Activated CD8-positive, alpha-beta T cell treated with anti-CD3 and anti-CD28 coated beads, Interleukin-2, amount 10 ng/mL, durations not matched to agents 7 days and 5 days (primary cell): Measurements from ENCODE around the gene NFIA. TPM values are rescaled to one million over a fixed set of nuclear protein-coding genes. Genes with fewer than 3 reads are reported as not detected.

Experiments
- ATAC-seq: fragments of 150-1000 bp; cut with Tn5 transposase; one replicate; pipeline ENCODE4 v1.10.0; 2021; ENCODE audit warnings: moderate library complexity
- CTCF ChIA-PET: fragments of 350-600 bp; sonication (Branson Sonifier 250); formaldehyde crosslinking; loops from one replicate; lab custom pipeline; 2021; ENCODE audit warnings: antibody characterized with exemption; lab: Charles Lee
- POLR2A ChIA-PET: fragments of 350-600 bp; sonication (Branson Sonifier 250); formaldehyde crosslinking; loops from one replicate; lab custom pipeline; 2021; ENCODE audit warnings: antibody characterized with exemption; lab: Charles Lee
- DNase-seq: peaks from one replicate; pipeline ENCODE4 v3.0.0-alpha.2; 2020
- H3K27ac Mint-ChIP-seq: one replicate; pipeline ENCODE4 v1.8.0; 2021; ENCODE audit warnings: mild to moderate bottlenecking, mixed read lengths
- H3K27me3 Mint-ChIP-seq: one replicate; pipeline ENCODE4 v1.8.0; 2021; ENCODE audit warnings: low read depth, mixed read lengths
- H3K36me3 Mint-ChIP-seq: one replicate; pipeline ENCODE4 v1.8.0; 2021; ENCODE audit warnings: low read depth, mixed read lengths
- H3K4me1 Mint-ChIP-seq: one replicate; pipeline ENCODE4 v1.8.0; 2021; ENCODE audit warnings: low read depth, mixed read lengths
- H3K4me3 Mint-ChIP-seq: one replicate; pipeline ENCODE4 v1.8.0; 2021; ENCODE audit warnings: mild to moderate bottlenecking, mixed read lengths
- H3K9me3 Mint-ChIP-seq: one replicate; pipeline ENCODE4 v1.8.0; 2022; ENCODE audit warnings: mixed read lengths; ENCODE audit not compliant: insufficient read depth
- total RNA-seq, 2 experiments: library from RNA; stranded (reverse); gene quantifications; one replicate each; pipeline ENCODE4 v1.2.3, GENCODE V29; 2021

The NFIA gene
- total RNA-seq, 2 experiments from 2014 or later, result 0.66 to 0.78 TPM

- no peak overlapping the region for H3K4me3 Mint-ChIP-seq
- ChIA-PET POLR2A (no interaction called here), CTCF (no interaction called here)
- H3K27me3 Mint-ChIP-seq, result no peaks in the 10 kb centered on the region
- H3K36me3 Mint-ChIP-seq, result no peaks in the 10 kb centered on the region
- no peak overlapping the region for H3K27ac Mint-ChIP-seq
- H3K9me3 Mint-ChIP-seq, result no peaks in the 10 kb centered on the region
- no peak for ATAC-seq
- peaks cover 3% of the 10 kb centered on the region for H3K4me1 Mint-ChIP-seq
- DNase-seq, result no peak
Observed at GRCh38 chr1:61138305-61138704, 55.9 kb downstream of the NFIA start.

DNA sequence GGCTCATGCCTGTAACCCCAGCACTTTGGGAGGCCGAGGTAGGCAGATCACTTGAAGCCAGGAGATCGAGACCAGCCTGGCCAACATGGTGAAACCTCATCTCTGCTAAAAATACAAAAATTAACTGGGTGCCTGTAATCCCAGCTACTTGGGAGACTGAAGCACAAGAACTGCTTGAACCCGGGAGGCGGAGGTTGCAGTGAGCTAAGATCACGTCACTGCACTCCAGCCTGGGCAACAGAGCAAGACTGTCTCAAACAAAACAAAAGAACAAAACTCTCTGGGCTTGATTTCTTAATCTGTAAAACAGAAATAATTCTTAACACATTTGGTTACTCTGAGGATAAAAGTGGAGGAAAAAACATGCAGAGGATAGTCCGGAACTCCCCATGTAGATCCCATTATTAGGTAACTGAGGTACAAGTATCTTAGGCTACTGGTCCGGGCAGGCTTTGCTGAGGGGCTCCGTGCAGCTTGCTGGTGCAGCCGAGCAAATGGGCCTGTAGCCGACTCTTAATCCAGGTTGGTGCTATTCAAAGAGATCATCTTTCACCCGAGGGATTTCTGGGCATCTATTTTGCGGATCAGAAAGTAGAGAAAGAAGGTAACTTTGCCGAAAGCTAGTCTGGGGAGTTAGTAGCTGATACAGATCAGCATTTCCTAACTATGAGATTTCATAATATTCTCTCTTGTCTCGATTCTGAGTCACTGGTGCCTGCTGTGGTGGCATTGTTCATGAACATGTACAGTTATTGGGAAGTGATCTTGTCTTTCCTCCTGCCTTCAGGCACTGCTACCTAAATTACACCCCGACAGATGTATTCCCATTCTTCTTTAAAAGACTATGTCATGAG, 56.8 kb downstream of the NFIA start:
- H3K27ac Mint-ChIP-seq, result no peak overlapping the region
- CTCF ChIA-PET, result no interaction called here
- DNase-seq, result no peak

DNA sequence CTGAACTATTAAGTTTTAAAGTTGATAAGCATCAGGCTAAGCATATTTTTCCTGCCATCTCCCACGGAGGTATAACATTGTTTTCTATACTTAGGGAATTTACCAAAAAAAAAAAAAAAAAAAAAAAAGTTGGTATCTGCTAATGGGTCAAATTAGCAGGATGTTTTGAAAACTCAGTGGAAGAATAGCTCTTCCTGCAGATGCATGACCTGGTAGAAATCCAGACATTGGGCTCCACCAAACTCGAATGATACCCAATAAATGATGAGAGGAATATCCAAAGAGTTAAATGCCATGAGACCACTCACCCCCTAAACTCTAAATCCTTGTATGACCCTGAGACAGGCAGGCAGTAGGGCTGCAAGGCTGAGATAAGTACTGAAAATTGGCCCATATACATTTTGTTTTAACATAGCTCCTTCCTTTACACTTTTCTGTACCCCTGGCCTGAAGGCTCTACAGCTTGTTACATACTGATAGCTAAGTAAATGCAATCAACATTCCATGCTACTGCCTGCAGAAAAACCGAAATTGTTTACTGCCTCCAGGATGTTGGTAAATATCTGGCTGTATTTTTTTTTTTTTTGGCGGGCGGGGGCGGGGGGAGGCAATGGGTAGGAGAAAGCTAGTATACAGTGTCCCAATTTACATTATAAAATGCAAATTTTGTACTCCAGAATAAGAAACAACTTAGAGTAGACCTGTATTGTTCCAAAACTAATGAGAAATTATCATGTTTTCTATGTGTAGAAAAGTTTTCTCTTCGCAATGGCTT, 57.6 kb downstream of the NFIA start:
- POLR2A ChIA-PET, result no interaction called here
- Mint-ChIP-seq H3K9me3 (no peaks in the 10 kb centered on the region), H3K4me3 (no peak overlapping the region), H3K27ac (no peak overlapping the region), H3K36me3 (no peaks in the 10 kb centered on the region), H3K4me1 (peaks cover 3% of the 10 kb centered on the region), H3K27me3 (no peaks in the 10 kb centered on the region)
- DNase-seq (no peak), ATAC-seq (no peak)
- CTCF ChIA-PET, result no interaction called here

More for the DNA sequence above, 56.8 kb downstream of the NFIA start:
- H3K4me1 Mint-ChIP-seq, result peaks cover 3% of the 10 kb centered on the region
- no peak overlapping the region for H3K4me3 Mint-ChIP-seq
- H3K9me3 Mint-ChIP-seq, result no peaks in the 10 kb centered on the region
- no peaks in the 10 kb centered on the region for H3K27me3 Mint-ChIP-seq
- POLR2A ChIA-PET, result no interaction called here
- no peaks in the 10 kb centered on the region for H3K36me3 Mint-ChIP-seq
- ATAC-seq, result no peak

GRCh38 chr1:61140778-61141177, 58.4 kb downstream of the NFIA start:
- Mint-ChIP-seq H3K36me3 (no peaks in the 10 kb centered on the region), H3K27me3 (peaks cover 4% of the 10 kb centered on the region), H3K4me3 (no peak overlapping the region), H3K27ac (no peak overlapping the region), H3K9me3 (no peaks in the 10 kb centered on the region), H3K4me1 (peaks cover 3% of the 10 kb centered on the region)
- ChIA-PET CTCF (interaction anchor here (0.9 kb wide), 1 partner anchor 91 kb away, joined by 4 read pairs; no protein-coding TSS in a partner anchor), POLR2A (no interaction called here)
- DNase-seq, result no peak
- no peak for ATAC-seq

DNA sequence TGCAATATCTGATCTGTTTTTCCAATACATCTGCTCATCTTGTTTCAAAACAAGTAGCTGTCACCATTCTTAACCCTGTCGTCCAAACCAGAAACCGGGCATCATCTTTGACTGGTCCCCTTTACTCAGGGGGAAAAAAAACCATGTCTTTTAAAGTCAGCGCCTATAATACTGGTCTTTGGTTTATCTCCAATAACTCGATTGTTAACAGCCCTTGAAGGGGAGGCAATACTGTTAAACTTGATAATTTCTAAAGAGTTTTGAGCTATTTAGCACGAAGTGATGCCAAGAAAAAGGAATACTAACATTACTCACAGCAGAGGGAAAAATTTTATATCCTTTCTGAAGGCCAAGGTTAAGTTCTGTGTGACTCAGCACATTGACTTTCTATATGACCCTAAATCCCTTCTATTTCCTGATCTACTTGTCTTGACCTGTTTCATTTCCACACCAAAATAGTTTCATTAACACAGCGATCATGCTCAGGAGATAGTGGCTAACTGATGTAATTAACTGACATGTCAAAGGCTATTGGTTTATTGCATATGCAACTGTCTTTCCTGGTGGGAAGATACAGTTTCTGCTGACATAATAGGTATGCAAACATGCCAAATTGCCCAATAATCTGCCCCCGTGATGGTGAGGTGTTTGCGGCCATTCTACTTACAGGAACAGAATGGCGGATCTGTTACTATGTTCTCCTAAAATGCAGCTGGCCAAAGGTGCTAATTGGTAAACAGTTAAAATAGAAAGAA, 59.1 kb downstream of the NFIA start:
- Mint-ChIP-seq H3K36me3 (no peaks in the 10 kb centered on the region), H3K9me3 (no peaks in the 10 kb centered on the region), H3K4me1 (peaks cover 3% of the 10 kb centered on the region), H3K27me3 (peaks cover 5% of the 10 kb centered on the region), H3K27ac (no peak overlapping the region), H3K4me3 (no peak overlapping the region)
- no peak for DNase-seq
- ChIA-PET POLR2A (no interaction called here), CTCF (interaction anchor here (0.9 kb wide), 1 partner anchor 92 kb away, joined by 4 read pairs; no protein-coding TSS in a partner anchor)
- no peak for ATAC-seq

- ChIA-PET POLR2A (no interaction called here), CTCF (no interaction called here)
- Mint-ChIP-seq H3K27ac (no peak overlapping the region), H3K9me3 (no peaks in the 10 kb centered on the region), H3K4me3 (no peak overlapping the region), H3K36me3 (no peaks in the 10 kb centered on the region), H3K27me3 (peaks cover 5% of the 10 kb centered on the region), H3K4me1 (peaks cover 3% of the 10 kb centered on the region)
- no peak for DNase-seq
- ATAC-seq, result no peak
Observed at GRCh38 chr1:61142043-61142440, 59.7 kb downstream of the NFIA start.

DNA sequence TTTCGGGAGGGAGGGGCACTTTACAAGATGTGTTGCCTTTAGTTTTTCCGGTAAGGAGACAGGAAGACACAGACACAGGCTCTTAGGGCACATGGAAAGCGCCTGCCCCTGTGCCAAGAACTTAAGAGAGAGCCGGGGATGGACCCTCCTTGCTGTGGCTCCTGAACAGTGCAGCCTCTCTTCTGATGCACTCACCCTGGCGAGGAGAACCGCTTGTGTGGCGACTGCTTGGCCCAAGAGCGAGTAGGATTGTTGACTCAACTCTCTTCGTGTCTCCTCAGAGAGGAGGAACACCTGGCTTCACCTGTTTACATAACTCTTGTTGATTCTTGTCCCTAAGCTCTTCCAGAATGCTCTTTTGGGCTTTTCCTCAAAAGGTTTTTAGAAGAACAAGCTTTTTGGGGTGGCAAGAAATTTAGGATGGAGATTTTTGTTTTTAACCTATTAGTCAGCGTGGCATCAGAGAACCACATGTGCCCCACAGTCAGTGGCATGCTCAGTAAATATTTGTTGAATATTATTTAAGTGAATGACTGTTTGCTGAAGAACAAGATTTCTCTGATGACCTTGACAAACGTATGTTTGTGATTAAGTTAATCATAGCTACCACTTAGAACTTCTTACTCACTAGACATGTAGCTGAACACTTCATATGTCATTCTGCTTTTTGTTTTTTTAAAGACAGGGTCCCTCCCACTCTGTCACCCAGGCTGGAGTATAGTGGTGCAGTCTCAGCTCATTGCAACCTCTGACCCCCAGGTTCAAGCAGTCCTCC, 60.6 kb downstream of the NFIA start:
- Mint-ChIP-seq H3K4me1 (peaks cover 3% of the 10 kb centered on the region), H3K27me3 (peaks cover 5% of the 10 kb centered on the region), H3K4me3 (no peak overlapping the region), H3K9me3 (no peaks in the 10 kb centered on the region), H3K27ac (no peak overlapping the region), H3K36me3 (no peaks in the 10 kb centered on the region)
- DNase-seq (no peak), ATAC-seq (no peak)
- ChIA-PET POLR2A (no interaction called here), CTCF (interaction anchor here (1.3 kb wide), 1 partner anchor 93 kb away, joined by 3 read pairs; no protein-coding TSS in a partner anchor)

- Mint-ChIP-seq H3K27ac (no peak overlapping the region), H3K4me1 (peaks cover 3% of the 10 kb centered on the region), H3K4me3 (no peak overlapping the region), H3K9me3 (no peaks in the 10 kb centered on the region), H3K27me3 (peaks cover 8% of the 10 kb centered on the region), H3K36me3 (no peaks in the 10 kb centered on the region)
- CTCF ChIA-PET, result interaction anchor here (1.3 kb wide), 1 partner anchor 94 kb away, joined by 3 read pairs; no protein-coding TSS in a partner anchor
- no peak for ATAC-seq
- POLR2A ChIA-PET, result no interaction called here
- DNase-seq, result no peak
Observed at GRCh38 chr1:61143821-61144424, 61.6 kb downstream of the NFIA start.

DNA sequence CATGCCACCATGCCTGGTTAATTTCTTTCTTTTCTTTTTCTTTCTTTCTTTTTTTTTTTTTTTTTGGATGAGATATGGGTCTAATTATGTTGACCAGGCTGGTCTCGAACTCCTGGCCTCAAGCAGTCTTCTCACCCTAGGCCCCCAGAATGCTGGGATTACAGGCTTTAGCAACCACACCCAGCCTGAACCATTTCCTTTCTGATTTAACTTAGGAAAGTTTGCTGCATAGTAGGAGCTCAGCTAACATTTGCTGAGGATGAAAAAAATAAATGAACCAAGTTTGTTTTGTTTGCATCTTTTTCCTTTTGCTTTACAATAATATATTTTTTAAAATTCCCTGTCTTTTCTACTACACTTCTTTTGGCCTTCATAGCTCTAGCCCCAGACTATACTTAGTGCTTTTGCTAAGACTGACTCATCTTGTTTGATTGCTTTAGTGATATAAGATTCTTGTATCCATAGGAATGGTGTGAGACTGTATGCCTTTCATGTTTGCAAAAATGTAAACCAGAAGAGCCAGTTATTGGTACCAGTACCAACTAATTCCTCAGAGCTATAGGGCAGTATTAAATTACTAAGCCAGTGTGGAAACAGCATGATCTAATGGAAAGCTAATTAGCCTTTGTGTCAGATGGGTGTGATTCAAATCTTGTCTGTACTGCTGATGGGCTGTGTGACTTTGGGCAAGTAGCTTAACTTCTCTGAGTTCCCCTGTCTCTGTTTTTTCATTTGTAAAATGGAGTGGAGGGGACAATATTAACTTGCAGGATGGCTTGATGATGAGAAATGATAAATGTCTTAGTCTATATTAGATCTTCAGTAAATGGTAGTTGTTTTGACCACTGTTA, 66.9 kb downstream of the NFIA start:
- H3K27ac Mint-ChIP-seq, result no peak overlapping the region
- DNase-seq (no peak), ATAC-seq (no peak)
- CTCF ChIA-PET, result interaction anchor here (0.8 to 1.1 kb wide), 2 partner anchors 16 to 96 kb away, joined by 3 read pairs; no protein-coding TSS in a partner anchor
- H3K9me3 Mint-ChIP-seq, result no peaks in the 10 kb centered on the region
- H3K4me1 Mint-ChIP-seq, result no peaks in the 10 kb centered on the region
- no peaks in the 10 kb centered on the region for H3K36me3 Mint-ChIP-seq
- peaks cover 23% of the 10 kb centered on the region for H3K27me3 Mint-ChIP-seq
- H3K4me3 Mint-ChIP-seq, result no peak overlapping the region
- POLR2A ChIA-PET, result no interaction called here

DNA sequence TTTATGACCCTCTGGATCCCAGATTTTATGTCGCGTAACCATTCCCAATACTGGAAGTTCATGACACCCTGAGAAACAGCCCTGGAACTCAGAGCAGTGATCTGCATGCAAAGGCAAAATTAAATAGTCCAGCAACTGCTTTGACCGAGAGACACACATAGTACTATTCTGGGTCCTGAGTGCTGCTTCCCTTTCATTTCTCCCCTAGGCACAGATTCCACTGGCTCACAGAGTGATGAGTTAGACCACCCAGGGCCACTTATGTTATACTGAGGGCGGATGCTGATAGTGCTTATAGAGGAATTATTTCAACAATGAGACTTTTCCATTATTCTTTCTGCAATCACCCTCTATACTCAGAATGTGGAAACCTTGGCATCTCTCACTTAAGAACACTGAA, 69.2 kb downstream of the NFIA start:
- Mint-ChIP-seq H3K4me1 (no peaks in the 10 kb centered on the region), H3K4me3 (no peak overlapping the region), H3K27me3 (peaks cover 23% of the 10 kb centered on the region), H3K9me3 (no peaks in the 10 kb centered on the region), H3K36me3 (no peaks in the 10 kb centered on the region), H3K27ac (no peak overlapping the region)
- ATAC-seq (no peak), DNase-seq (no peak)
- ChIA-PET CTCF (no interaction called here), POLR2A (no interaction called here)
